Mesenchymal stem cell (in vitro differentiated cells and primary cell): ENCODE results near the gene GRIN2D.
A peak's percentile ranks its signal among the peaks of the same experiment; 100 is the strongest.
"Not testable (repeated sequence)": the region's sequence is repeated elsewhere in the genome, so short reads cannot be mapped to it uniquely, and the experiment has no call there.

Experiments used
- DNase-seq: peaks from one replicate; pipeline ENCODE4 v3.0.0-alpha.2; 2013
- H2AFZ ChIP-seq: one replicate; pipeline ENCODE4 v1.6.1; 2013; ENCODE audit warnings: low read depth, mild to moderate bottlenecking, control low read depth, inconsistent platforms, low read length, moderate library complexity
- H2AK5ac ChIP-seq: 2 replicates; pipeline ENCODE4 v1.6.1; 2013; ENCODE audit warnings: low read length, moderate library complexity, mild to moderate bottlenecking, inconsistent platforms; ENCODE audit not compliant: severe bottlenecking
- H2BK120ac ChIP-seq: one replicate; pipeline ENCODE4 v1.6.1; 2013; ENCODE audit warnings: low read depth, mild to moderate bottlenecking, inconsistent platforms, low read length, moderate library complexity
- H2BK12ac ChIP-seq, 2 experiments: one replicate each; pipeline ENCODE4 v1.6.1; 2013; ENCODE audit warnings: inconsistent platforms in 2 of 2, low read length in 2 of 2, mild to moderate bottlenecking in 2 of 2, moderate library complexity in 2 of 2, control low read depth in 1 of 2
- H2BK15ac ChIP-seq: one replicate; pipeline ENCODE4 v1.6.1; 2013; ENCODE audit warnings: mild to moderate bottlenecking, low read depth, inconsistent platforms; ENCODE audit not compliant: poor library complexity, severe bottlenecking
- H2BK5ac ChIP-seq: 2 replicates; pipeline ENCODE4 v1.6.1; 2013; ENCODE audit warnings: low read depth, mild to moderate bottlenecking, low read length, control low read depth, inconsistent platforms; ENCODE audit not compliant: poor library complexity, severe bottlenecking
- H3K14ac ChIP-seq, 2 experiments: one replicate each; pipeline ENCODE4 v1.6.1; 2013; ENCODE audit warnings: inconsistent platforms in 2 of 2, low read length in 2 of 2, control low read depth in 1 of 2, mild to moderate bottlenecking in 1 of 2, moderate library complexity in 1 of 2
- H3K18ac ChIP-seq, 2 experiments: one replicate each; pipeline ENCODE4 v1.6.1; 2013; ENCODE audit warnings: inconsistent platforms in 2 of 2, low read length in 2 of 2, control low read depth in 1 of 2, low read depth in 1 of 2, mild to moderate bottlenecking in 1 of 2
- H3K23ac ChIP-seq, 2 experiments: one replicate each; pipeline ENCODE4 v1.6.1; 2013; ENCODE audit warnings: inconsistent platforms in 2 of 2, low read length in 2 of 2, mild to moderate bottlenecking in 2 of 2, moderate library complexity in 2 of 2, control low read depth in 1 of 2
- H3K27ac ChIP-seq: 2 replicates; pipeline ENCODE4 v1.5.1; 2013; ENCODE audit warnings: mild to moderate bottlenecking, moderate library complexity, low read length, control low read depth, inconsistent platforms; ENCODE audit not compliant: poor library complexity, severe bottlenecking
- H3K27me3 ChIP-seq, 2 experiments: 2 replicates each; pipeline versions ENCODE4 v1.6.1 to v1.7.0; 2013; ENCODE audit warnings: low read length in 2 of 2, mild to moderate bottlenecking in 2 of 2, moderate library complexity in 2 of 2, control low read depth in 1 of 2, inconsistent platforms in 1 of 2; ENCODE audit not compliant: control insufficient read depth in 1 of 2, insufficient read depth in 1 of 2
- H3K36me3 ChIP-seq, 2 experiments: 2 replicates each; pipeline versions ENCODE4 v1.6.1 to v1.7.0; 2013; ENCODE audit warnings: low read length in 2 of 2, control low read depth in 1 of 2, inconsistent platforms in 1 of 2, low read depth in 1 of 2, mild to moderate bottlenecking in 1 of 2; ENCODE audit not compliant: insufficient read depth in 2 of 2, control insufficient read depth in 1 of 2
- H3K4ac ChIP-seq, 2 experiments: one replicate each; pipeline ENCODE4 v1.6.1; 2013; ENCODE audit warnings: inconsistent platforms in 2 of 2, low read length in 2 of 2, mild to moderate bottlenecking in 2 of 2, moderate library complexity in 2 of 2, control low read depth in 1 of 2, low read depth in 1 of 2
- H3K4me1 ChIP-seq: 2 replicates; pipeline ENCODE4 v1.6.1; 2013; ENCODE audit warnings: low read depth, low read length, control low read depth; ENCODE audit not compliant: control insufficient read depth, insufficient read depth
- H3K4me2 ChIP-seq: 2 replicates; pipeline ENCODE4 v1.6.1; 2013; ENCODE audit warnings: low read length, mild to moderate bottlenecking, inconsistent platforms; ENCODE audit not compliant: poor library complexity, severe bottlenecking
- H3K4me3 ChIP-seq, 2 experiments: 2 replicates each; pipeline versions ENCODE4 v1.5.1 to v1.7.0; 2013; ENCODE audit warnings: low read length in 2 of 2, mild to moderate bottlenecking in 2 of 2, control low read depth in 1 of 2, low read depth in 1 of 2; ENCODE audit not compliant: insufficient read depth in 1 of 2
- H3K79me1 ChIP-seq: replicated peaks from 2 replicates; pipeline ENCODE4 v1.6.1; 2013; ENCODE audit warnings: mild to moderate bottlenecking, control low read depth, low read length, inconsistent platforms; ENCODE audit not compliant: poor library complexity, severe bottlenecking
- H3K9ac ChIP-seq: 2 replicates; pipeline ENCODE4 v1.7.0; 2013; ENCODE audit warnings: mild to moderate bottlenecking, low read length, moderate library complexity
- H3K9me3 ChIP-seq: 2 replicates; pipeline ENCODE4 v1.7.0; 2013; ENCODE audit warnings: mild to moderate bottlenecking, low read length; ENCODE audit not compliant: control insufficient read depth
- H4K8ac ChIP-seq: one replicate; pipeline ENCODE4 v1.6.1; 2013; ENCODE audit warnings: inconsistent platforms, mild to moderate bottlenecking, low read length, moderate library complexity
- H4K91ac ChIP-seq: one replicate; pipeline ENCODE4 v1.6.1; 2013; ENCODE audit warnings: mild to moderate bottlenecking, low read length, inconsistent platforms
- WGBS: methylation state at CpG from one replicate; pipeline ENCODE4 v1.1.7; 2013; ENCODE audit warnings: mixed read lengths; 5-methylcytosine and 5-hydroxymethylcytosine counted together

GRIN2D gene

GRCh38 chr19:48391100-48392005 lies 2.1 kb upstream of the GRIN2D start, which contains the start of gene KDELR1:
Gene KDELR1, minus strand, starts transcription at chr19:48391551. Its CDS starts 193 bp downstream, at chr19:48391358.
- H3K27me3 ChIP-seq: peaks cover 29 to 33% of the 10 kb centered on the region in 2 experiments
- peak within 1 kb of the TSS; percentile 60 for H2AFZ ChIP-seq
- H3K4me3 ChIP-seq: peak within 1 kb of the TSS; percentile 77 to 96
- peaks cover 24 to 31% of the 10 kb centered on the region in 2 experiments for H3K36me3 ChIP-seq
- H2BK12ac ChIP-seq: peak within 1 kb of the TSS in 1 of 2 experiments; percentile 21
- peak within 1 kb of the TSS; percentile 99 for H3K9ac ChIP-seq
- H2AK5ac ChIP-seq: peak within 1 kb of the TSS; percentile 85
- H3K14ac ChIP-seq: peak within 1 kb of the TSS; percentile 94 to 99
- H3K4me2 ChIP-seq: peak within 1 kb of the TSS; percentile 77
- peak; percentile 79 for DNase-seq
- peak within 1 kb of the TSS; percentile 97 for H3K18ac ChIP-seq
- peak within 1 kb of the TSS in 1 of 2 experiments; percentile 57 for H3K23ac ChIP-seq
- H3K4ac ChIP-seq: peak within 1 kb of the TSS; percentile 96 to 98
- WGBS: 8% methylated on average over 41 of the region's 42 CpGs
- H3K4me1 ChIP-seq: peaks cover 27% of the 10 kb centered on the region
- H2BK120ac ChIP-seq: peak within 1 kb of the TSS; percentile 93
- H2BK15ac ChIP-seq: peak within 1 kb of the TSS; percentile 6
- peak within 1 kb of the TSS; percentile 91 for H2BK5ac ChIP-seq
- H3K79me1 ChIP-seq: peaks cover 12% of the 10 kb centered on the region
- H3K27ac ChIP-seq: peak within 1 kb of the TSS; percentile 90
- H3K9me3 ChIP-seq: no peaks in the 10 kb centered on the region
- peak within 1 kb of the TSS; percentile 83 for H4K8ac ChIP-seq
- peak within 1 kb of the TSS; percentile 100 for H4K91ac ChIP-seq

GRCh38 chr19:48392006-48392344 lies 1.5 kb upstream of the GRIN2D start:
- H2AFZ ChIP-seq, H3K4me3 ChIP-seq, H3K27ac ChIP-seq, H2BK5ac ChIP-seq, H4K91ac ChIP-seq, H2BK15ac ChIP-seq, H4K8ac ChIP-seq, H3K14ac ChIP-seq, H3K4me2 ChIP-seq, H3K23ac ChIP-seq, H3K18ac ChIP-seq, H2AK5ac ChIP-seq, H3K4ac ChIP-seq, H3K9ac ChIP-seq, H3K9me3 ChIP-seq, H2BK120ac ChIP-seq, DNase-seq: not testable (repeated sequence)
- Histone ChIP-seq H3K79me1 (peaks cover 10% of the 10 kb centered on the region), H3K27me3 (peaks cover 33 to 34% of the 10 kb centered on the region in 2 experiments), H3K4me1 (peaks cover 31% of the 10 kb centered on the region), H2BK12ac (peak overlapping the region in 1 of 2 experiments; percentile 21), H3K36me3 (peaks cover 18 to 25% of the 10 kb centered on the region in 2 experiments)
- 35% methylated on average over 1 of the region's 1 CpG for WGBS

GRCh38 chr19:48392860-48393558 lies 459 bp upstream of the GRIN2D start:
- peak overlapping the region; percentile 80 for H3K4me2 ChIP-seq
- H3K27me3 ChIP-seq: peaks cover 33 to 34% of the 10 kb centered on the region in 2 experiments
- H3K9me3 ChIP-seq: no peaks in the 10 kb centered on the region
- no peak overlapping the region for H2BK5ac ChIP-seq
- H3K27ac ChIP-seq: no peak overlapping the region
- H2BK120ac ChIP-seq: peak overlapping the region; percentile 11
- H2BK15ac ChIP-seq: no peak overlapping the region
- peak overlapping the region; percentile 54 for H3K9ac ChIP-seq
- peak overlapping the region in 1 of 2 experiments; percentile 2 for H3K14ac ChIP-seq
- H3K4ac ChIP-seq: peak overlapping the region in 1 of 2 experiments; percentile 37
- H3K4me1 ChIP-seq: peaks cover 39% of the 10 kb centered on the region
- H2AK5ac ChIP-seq: no peak overlapping the region
- peak overlapping the region; percentile 39 to 73 for H3K4me3 ChIP-seq
- WGBS: 73% methylated on average over 15 of the region's 15 CpGs
- no peak for DNase-seq
- no peak overlapping the region for H3K23ac ChIP-seq
- H4K8ac ChIP-seq: peak overlapping the region; percentile 91
- no peak overlapping the region for H2AFZ ChIP-seq
- peaks cover 5% of the 10 kb centered on the region for H3K79me1 ChIP-seq
- H3K36me3 ChIP-seq: peaks cover 13 to 16% of the 10 kb centered on the region in 2 experiments
- H3K18ac ChIP-seq: no peak overlapping the region
- peak overlapping the region; percentile 1 for H4K91ac ChIP-seq
- peak overlapping the region in 1 of 2 experiments; percentile 79 for H2BK12ac ChIP-seq
